Natural killer cell (primary cell): ENCODE measurements around the gene FNDC3B. TPM values are rescaled to one million over a fixed set of nuclear protein-coding genes. Genes with fewer than 3 reads are reported as not detected.

Experiments used
- ATAC-seq, 3 donors: fragments of 150-1000 bp in 2 of 3; fragments of 200-7000 bp in 1 of 3; cut with Tn5 transposase; 1 replicate in 1 of 3; 2 replicates in 2 of 3; pipeline ENCODE4 v1.10.0; 2021; ENCODE audit warnings: mild to moderate bottlenecking in 2 of 3, moderate library complexity in 2 of 3
- DNase-seq, 2 donors: peaks; one replicate each; pipeline versions ENCODE4 v3.0.0 to v3.0.0-alpha.2; 2013 to 2021; ENCODE audit warnings: mixed read lengths in 1 of 2
- H3K27ac ChIP-seq: one replicate; pipeline ENCODE4 v1.5.1; 2013; ENCODE audit warnings: mild to moderate bottlenecking, low read length
- H3K27me3 ChIP-seq: one replicate; pipeline ENCODE4 v1.6.1; 2013; ENCODE audit warnings: low read length; ENCODE audit not compliant: control insufficient read depth, insufficient read depth
- H3K36me3 ChIP-seq: one replicate; pipeline ENCODE4 v1.6.1; 2013; ENCODE audit warnings: low read length; ENCODE audit not compliant: control insufficient read depth, insufficient read depth
- H3K4me1 ChIP-seq: one replicate; pipeline ENCODE4 v1.6.1; 2013; ENCODE audit warnings: low read length; ENCODE audit not compliant: control insufficient read depth, insufficient read depth
- H3K4me3 ChIP-seq: one replicate; pipeline ENCODE4 v1.5.1; 2013; ENCODE audit warnings: low read length
- H3K9me3 ChIP-seq: one replicate; pipeline ENCODE4 v1.6.1; 2013; ENCODE audit warnings: low read length; ENCODE audit not compliant: control insufficient read depth, insufficient read depth
- H3K27ac Mint-ChIP-seq, 2 donors: one replicate each; pipeline ENCODE4 v1.8.0; 2022; ENCODE audit warnings: mild to moderate bottlenecking in 2 of 2, mixed read lengths in 2 of 2, moderate library complexity in 1 of 2
- H3K27me3 Mint-ChIP-seq, 2 donors: one replicate each; pipeline ENCODE4 v1.8.0; 2022; ENCODE audit warnings: low read depth in 2 of 2, mixed read lengths in 2 of 2
- H3K36me3 Mint-ChIP-seq: one replicate; pipeline ENCODE4 v1.8.0; 2022; ENCODE audit warnings: mixed read lengths
- H3K4me1 Mint-ChIP-seq, 2 donors: one replicate each; pipeline ENCODE4 v1.8.0; 2022; ENCODE audit warnings: mixed read lengths in 2 of 2
- H3K4me3 Mint-ChIP-seq: one replicate; pipeline ENCODE4 v1.8.0; 2022; ENCODE audit warnings: mild to moderate bottlenecking, moderate library complexity, mixed read lengths
- H3K9me3 Mint-ChIP-seq, 2 donors: one replicate each; pipeline ENCODE4 v1.8.0; 2022; ENCODE audit warnings: mixed read lengths in 2 of 2
- WGBS: methylation state at CpG from one replicate; pipeline ENCODE4 v1.1.7; 2013; ENCODE audit warnings: missing lambda C conversion rate; ENCODE audit not compliant: insufficient coverage; 5-methylcytosine and 5-hydroxymethylcytosine counted together
- intact Hi-C: fragments of 100-400 bp; cut with micrococcal nuclease; formaldehyde crosslinking; loops from one replicate; pipeline ENCODE4 v1.14.2; 2022
- total RNA-seq, 4 donors: library from RNA; stranded (reverse); fragments of 120-200 nt in 1 of 4; gene quantifications; one replicate each; pipeline versions ENCODE4 v1.2.3 to v1.2.4, GENCODE V29; 2013 to 2022
- TF ChIP-seq, protein P1 (sequence below): fragments of 200-600 bp; IDR thresholded peaks from one replicate; pipeline ENCODE4 v1.8.0; 2022; ENCODE audit warnings: antibody characterized with exemption

Gene FNDC3B
- total RNA-seq, 3 donors from 2014 or later (not counting 1 experiment from before 2014, with no cell fraction given) = 154 to 214 (median 206) TPM

DNA sequence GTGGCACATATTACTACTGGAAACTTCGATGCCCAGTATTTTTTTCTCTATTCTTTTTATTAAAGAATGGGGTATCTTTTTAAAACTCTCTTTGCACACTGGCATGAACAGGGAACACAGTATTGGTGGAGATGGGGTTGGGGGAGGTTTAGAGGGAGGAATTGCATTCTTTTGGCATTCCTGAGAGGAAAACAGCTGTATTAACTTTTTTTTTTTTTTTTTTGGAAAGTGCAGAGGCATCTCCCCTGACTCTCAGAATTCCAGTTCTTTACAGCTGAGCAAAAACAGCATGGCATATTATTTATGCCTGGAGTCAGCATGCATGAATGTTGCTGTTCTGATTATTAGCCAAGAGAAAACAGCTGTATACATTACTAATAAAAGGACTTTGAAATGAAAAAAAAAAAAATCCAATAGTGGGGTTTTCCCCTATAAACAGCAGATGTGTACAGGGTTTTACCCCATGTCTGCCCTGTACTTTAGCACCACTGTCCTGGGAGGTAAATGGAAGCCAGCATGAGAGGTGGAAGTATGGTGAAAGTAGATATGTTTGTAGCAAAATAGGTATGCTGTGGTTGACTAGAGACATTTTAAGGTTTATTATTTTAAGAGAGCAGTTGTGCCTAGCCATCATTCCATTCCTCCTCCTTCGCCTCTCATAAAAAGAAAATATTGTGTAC, 132.2 kb downstream of the FNDC3B start:
- Mint-ChIP-seq H3K27me3 (no peaks in the 10 kb centered on the region), H3K27ac (no peak overlapping the region), H3K4me1 (peaks cover 76 to 78% of the 10 kb centered on the region in 2 donors), H3K36me3 (no peaks in the 10 kb centered on the region), H3K9me3 (no peaks in the 10 kb centered on the region), H3K4me3 (no peak overlapping the region)
- Histone ChIP-seq H3K27ac (no peak overlapping the region), H3K9me3 (no peaks in the 10 kb centered on the region), H3K27me3 (no peaks in the 10 kb centered on the region), H3K36me3 (peaks cover 4% of the 10 kb centered on the region), H3K4me1 (peaks cover 19% of the 10 kb centered on the region), H3K4me3 (no peak overlapping the region)
- ATAC-seq = no peak
- 100% methylated on average over 1 of the region's 2 CpGs for whole genome bisulfite sequencing
- TF ChIP-seq, protein P1, sequence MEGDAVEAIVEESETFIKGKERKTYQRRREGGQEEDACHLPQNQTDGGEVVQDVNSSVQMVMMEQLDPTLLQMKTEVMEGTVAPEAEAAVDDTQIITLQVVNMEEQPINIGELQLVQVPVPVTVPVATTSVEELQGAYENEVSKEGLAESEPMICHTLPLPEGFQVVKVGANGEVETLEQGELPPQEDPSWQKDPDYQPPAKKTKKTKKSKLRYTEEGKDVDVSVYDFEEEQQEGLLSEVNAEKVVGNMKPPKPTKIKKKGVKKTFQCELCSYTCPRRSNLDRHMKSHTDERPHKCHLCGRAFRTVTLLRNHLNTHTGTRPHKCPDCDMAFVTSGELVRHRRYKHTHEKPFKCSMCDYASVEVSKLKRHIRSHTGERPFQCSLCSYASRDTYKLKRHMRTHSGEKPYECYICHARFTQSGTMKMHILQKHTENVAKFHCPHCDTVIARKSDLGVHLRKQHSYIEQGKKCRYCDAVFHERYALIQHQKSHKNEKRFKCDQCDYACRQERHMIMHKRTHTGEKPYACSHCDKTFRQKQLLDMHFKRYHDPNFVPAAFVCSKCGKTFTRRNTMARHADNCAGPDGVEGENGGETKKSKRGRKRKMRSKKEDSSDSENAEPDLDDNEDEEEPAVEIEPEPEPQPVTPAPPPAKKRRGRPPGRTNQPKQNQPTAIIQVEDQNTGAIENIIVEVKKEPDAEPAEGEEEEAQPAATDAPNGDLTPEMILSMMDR = no peak
- intact Hi-C loops = loop anchor here (2.0 to 5.0 kb wide), 2 partner anchors 39 to 41 kb away; no protein-coding TSS in a partner anchor
- DNase-seq = no peak

DNA sequence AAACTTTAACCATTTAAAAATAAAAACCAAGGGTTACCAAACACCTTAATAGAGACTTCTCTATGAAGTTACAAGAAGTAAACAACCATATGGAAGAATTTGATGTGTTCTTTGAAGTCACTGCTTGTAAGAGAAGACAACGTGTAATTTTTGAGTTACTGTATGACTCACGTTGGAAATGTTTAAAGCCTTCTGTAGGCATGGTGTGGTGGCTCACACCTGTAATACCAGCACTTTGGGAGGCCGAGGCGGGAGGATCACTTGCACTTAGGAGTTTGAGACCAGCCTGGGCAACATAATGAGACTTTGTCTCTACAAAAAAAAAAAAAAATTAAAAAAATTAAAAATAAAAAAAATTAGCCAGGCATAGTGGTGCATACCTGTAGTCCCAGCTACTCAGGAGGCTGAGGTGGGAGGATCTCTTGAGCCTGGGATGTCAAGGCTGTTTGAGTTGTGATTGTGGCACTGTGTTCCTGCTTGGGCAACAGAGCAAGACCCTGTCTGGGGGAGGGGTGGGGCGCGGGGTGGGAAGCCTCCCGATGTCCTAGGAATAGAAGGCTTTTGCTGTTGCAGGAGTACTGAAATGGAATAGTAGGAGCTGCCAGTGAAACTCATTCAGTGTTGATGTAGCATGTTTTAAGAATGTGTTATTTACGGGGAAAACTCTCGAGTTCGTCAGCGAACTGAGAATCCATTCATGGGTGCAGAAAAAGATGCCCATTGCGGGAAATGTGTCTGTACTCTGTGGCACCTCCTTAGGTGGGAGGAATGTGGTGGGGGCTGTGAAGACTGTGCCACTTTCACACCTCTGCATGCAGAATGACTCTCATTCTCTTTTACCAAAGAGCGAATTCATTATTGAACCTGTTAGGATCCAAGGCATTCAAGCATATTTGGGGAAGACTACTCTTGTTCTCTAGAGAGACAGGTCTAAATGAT, 134.2 kb downstream of the FNDC3B start:
- WGBS = 58% methylated on average over 13 of the region's 13 CpGs
- peak; percentile 88 to 98 (median 90) for ATAC-seq
- H3K36me3 Mint-ChIP-seq = no peaks in the 10 kb centered on the region
- no peaks in the 10 kb centered on the region for H3K27me3 Mint-ChIP-seq
- H3K27ac Mint-ChIP-seq = peak overlapping the region; percentile 77 to 84
- Histone ChIP-seq H3K4me3 (no peak overlapping the region), H3K36me3 (peaks cover 4% of the 10 kb centered on the region), H3K27me3 (no peaks in the 10 kb centered on the region), H3K4me1 (peaks cover 19% of the 10 kb centered on the region), H3K27ac (no peak overlapping the region), H3K9me3 (no peaks in the 10 kb centered on the region)
- H3K4me1 Mint-ChIP-seq = peaks cover 81 to 82% of the 10 kb centered on the region in 2 donors
- TF ChIP-seq, protein P1 = no peak
- peak overlapping the region; percentile 77 for H3K4me3 Mint-ChIP-seq
- intact Hi-C loops = loop anchor here (2.0 to 5.0 kb wide), 4 partner anchors 31 to 67 kb away; no protein-coding TSS in a partner anchor
- no peaks in the 10 kb centered on the region for H3K9me3 Mint-ChIP-seq
- DNase-seq = peak; percentile 28 to 54

DNA sequence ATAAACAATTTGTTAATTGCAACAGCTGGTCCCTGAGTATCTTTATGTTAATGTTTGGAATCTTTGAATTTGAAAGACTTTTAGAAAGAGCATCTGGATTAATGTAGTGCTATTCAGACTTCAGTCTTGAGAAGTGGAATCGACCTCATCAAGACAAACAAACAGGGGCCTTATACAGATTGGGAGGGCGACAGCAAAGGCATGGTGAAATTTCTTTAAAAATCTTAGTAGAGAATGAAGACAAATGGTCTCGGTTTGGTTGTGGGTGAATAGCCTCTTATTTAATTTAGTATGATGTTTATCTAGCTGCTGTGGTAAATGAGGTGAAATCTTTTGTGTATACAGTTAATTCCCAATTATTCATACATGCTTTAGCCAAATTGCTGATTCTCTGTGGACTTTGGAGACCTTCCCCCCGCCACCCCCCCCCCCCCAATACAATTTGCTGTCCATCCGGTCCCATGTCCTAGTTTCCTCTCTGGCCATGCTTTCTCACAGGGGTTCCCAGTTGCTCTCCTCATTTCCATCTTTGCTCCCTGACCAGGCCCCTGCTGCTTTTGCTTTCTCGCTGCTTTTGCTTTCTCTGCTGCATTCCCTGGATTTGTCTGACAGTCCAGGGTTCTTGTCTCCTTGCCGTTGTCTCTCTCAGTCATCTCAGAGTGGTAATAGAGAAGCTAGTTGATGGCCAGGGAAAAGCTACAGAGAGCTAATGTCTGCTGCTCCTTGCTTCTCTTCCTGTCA, 135.3 kb downstream of the FNDC3B start:
- DNase-seq = no peak
- Mint-ChIP-seq H3K27me3 (no peaks in the 10 kb centered on the region), H3K4me1 (peaks cover 73 to 75% of the 10 kb centered on the region in 2 donors), H3K27ac (peak overlapping the region; percentile 77 to 84), H3K4me3 (peak overlapping the region; percentile 77), H3K36me3 (no peaks in the 10 kb centered on the region), H3K9me3 (no peaks in the 10 kb centered on the region)
- WGBS = 89% methylated on average over 6 of the region's 7 CpGs
- TF ChIP-seq, protein P1 = no peak
- no peaks in the 10 kb centered on the region for H3K9me3 ChIP-seq
- no peak overlapping the region for H3K27ac ChIP-seq
- H3K36me3 ChIP-seq = peaks cover 4% of the 10 kb centered on the region
- intact Hi-C loops = loop anchor here (2.0 to 5.0 kb wide), 3 partner anchors 32 to 68 kb away; no protein-coding TSS in a partner anchor
- no peak for ATAC-seq
- H3K27me3 ChIP-seq = no peaks in the 10 kb centered on the region
- H3K4me3 ChIP-seq = no peak overlapping the region
- peaks cover 23% of the 10 kb centered on the region for H3K4me1 ChIP-seq
